Neuron (in vitro differentiated cells): ENCODE results near the gene LRG1.
"Not testable (repeated sequence)": the region's sequence is repeated elsewhere in the genome, so short reads cannot be mapped to it uniquely, and the experiment has no call there.

Experiments
- H2AFZ ChIP-seq: one replicate; pipeline ENCODE4 v1.6.1; 2013; ENCODE audit warnings: low read depth, mild to moderate bottlenecking, inconsistent platforms, low read length, moderate library complexity
- H3K27me3 ChIP-seq: one replicate; pipeline ENCODE4 v1.6.1; 2013; ENCODE audit warnings: low read length; ENCODE audit not compliant: insufficient read depth
- H3K36me3 ChIP-seq: one replicate; pipeline ENCODE4 v1.6.1; 2013; ENCODE audit warnings: low read length; ENCODE audit not compliant: insufficient read depth
- H3K4me1 ChIP-seq: one replicate; pipeline ENCODE4 v1.6.1; 2013; ENCODE audit warnings: low read length; ENCODE audit not compliant: insufficient read depth
- H3K4me3 ChIP-seq: 2 replicates; pipeline ENCODE4 v1.5.1; 2013; ENCODE audit warnings: mild to moderate bottlenecking, low read length, moderate library complexity
- H3K9me3 ChIP-seq: one replicate; pipeline ENCODE4 v1.6.1; 2013; ENCODE audit warnings: low read length

The LRG1 gene

GRCh38 chr19:4537953-4538600 lies 1.8 kb downstream of the LRG1 start:
- H3K4me1 ChIP-seq = peaks cover 9% of the 10 kb centered on the region
- H3K27me3 ChIP-seq = no peaks in the 10 kb centered on the region
- H3K4me3 ChIP-seq = no peak overlapping the region
- peaks cover 7% of the 10 kb centered on the region for H3K9me3 ChIP-seq
- H2AFZ ChIP-seq = no peak overlapping the region
- no peaks in the 10 kb centered on the region for H3K36me3 ChIP-seq

- no peaks in the 10 kb centered on the region for H3K27me3 ChIP-seq
- H3K9me3 ChIP-seq = peaks cover 7% of the 10 kb centered on the region
- no peak overlapping the region for H2AFZ ChIP-seq
- H3K4me3 ChIP-seq = no peak overlapping the region
- peaks cover 9% of the 10 kb centered on the region for H3K4me1 ChIP-seq
- no peaks in the 10 kb centered on the region for H3K36me3 ChIP-seq
These were observed 3.0 kb downstream of the LRG1 start for GRCh38 chr19:4536798-4537197.

GRCh38 chr19:4534836-4535658 lies 4.8 kb downstream of the LRG1 start, which contains the start of gene PLIN5:
Gene PLIN5, minus strand, starts transcription at chr19:4535224. Its CDS starts 1,150 bp downstream, at chr19:4534074.
- Histone ChIP-seq H3K27me3 (no peaks in the 10 kb centered on the region), H3K4me1 (peaks cover 9% of the 10 kb centered on the region), H2AFZ (no peak within 1 kb of the TSS), H3K4me3 (peak within 1 kb of the TSS; percentile 33), H3K9me3 (peaks cover 3% of the 10 kb centered on the region), H3K36me3 (no peaks in the 10 kb centered on the region)

- no peaks in the 10 kb centered on the region for H3K36me3 ChIP-seq
- H2AFZ ChIP-seq = no peak overlapping the region
- no peaks in the 10 kb centered on the region for H3K9me3 ChIP-seq
- H3K4me3 ChIP-seq = no peak overlapping the region
- H3K4me1 ChIP-seq = peaks cover 9% of the 10 kb centered on the region
- no peaks in the 10 kb centered on the region for H3K27me3 ChIP-seq
These were observed 5.9 kb downstream of the LRG1 start for GRCh38 chr19:4533835-4534424.

GRCh38 chr19:4533334-4533733 lies 6.5 kb downstream of the LRG1 start:
- Histone ChIP-seq H3K4me3 (no peak overlapping the region), H3K4me1 (peaks cover 9% of the 10 kb centered on the region), H3K9me3 (no peaks in the 10 kb centered on the region), H2AFZ (no peak overlapping the region), H3K27me3 (no peaks in the 10 kb centered on the region), H3K36me3 (no peaks in the 10 kb centered on the region)

- Histone ChIP-seq H3K9me3 (no peaks in the 10 kb centered on the region), H3K4me3 (no peak overlapping the region), H2AFZ (no peak overlapping the region), H3K4me1 (peaks cover 9% of the 10 kb centered on the region), H3K27me3 (no peaks in the 10 kb centered on the region), H3K36me3 (no peaks in the 10 kb centered on the region)
These were observed 8.2 kb downstream of the LRG1 start for GRCh38 chr19:4531562-4532165.

GRCh38 chr19:4529924-4530522 lies 9.8 kb downstream of the LRG1 start:
- Histone ChIP-seq H2AFZ (no peak overlapping the region), H3K36me3 (no peaks in the 10 kb centered on the region), H3K4me1 (peaks cover 3% of the 10 kb centered on the region), H3K9me3 (no peaks in the 10 kb centered on the region), H3K27me3 (no peaks in the 10 kb centered on the region), H3K4me3 (no peak overlapping the region)

- no peak overlapping the region for H3K4me3 ChIP-seq
- no peaks in the 10 kb centered on the region for H3K27me3 ChIP-seq
- H3K36me3 ChIP-seq = no peaks in the 10 kb centered on the region
- no peak overlapping the region for H2AFZ ChIP-seq
- no peaks in the 10 kb centered on the region for H3K4me1 ChIP-seq
- H3K9me3 ChIP-seq = no peaks in the 10 kb centered on the region
These were observed 11.0 kb downstream of the LRG1 start for GRCh38 chr19:4528843-4529242.

GRCh38 chr19:4527377-4527776 lies 12.5 kb downstream of the LRG1 start:
- H2AFZ ChIP-seq, H3K9me3 ChIP-seq, H3K4me1 ChIP-seq, H3K36me3 ChIP-seq, H3K27me3 ChIP-seq, H3K4me3 ChIP-seq: not testable (repeated sequence)

- Histone ChIP-seq H3K4me3 (no peak overlapping the region), H2AFZ (no peak overlapping the region), H3K9me3 (no peaks in the 10 kb centered on the region), H3K36me3 (no peaks in the 10 kb centered on the region), H3K27me3 (no peaks in the 10 kb centered on the region), H3K4me1 (no peaks in the 10 kb centered on the region)
These were observed 14.3 kb downstream of the LRG1 start for GRCh38 chr19:4525563-4526002.

- H3K27me3 ChIP-seq = no peaks in the 10 kb centered on the region
- no peak overlapping the region for H3K4me3 ChIP-seq
- H3K9me3 ChIP-seq = no peaks in the 10 kb centered on the region
- H2AFZ ChIP-seq = no peak overlapping the region
- no peaks in the 10 kb centered on the region for H3K36me3 ChIP-seq
- H3K4me1 ChIP-seq = no peaks in the 10 kb centered on the region
These were observed 14.9 kb downstream of the LRG1 start for GRCh38 chr19:4524808-4525562.

- Histone ChIP-seq H3K4me3 (no peak overlapping the region), H3K27me3 (no peaks in the 10 kb centered on the region), H3K9me3 (no peaks in the 10 kb centered on the region), H2AFZ (no peak overlapping the region), H3K36me3 (no peaks in the 10 kb centered on the region), H3K4me1 (no peaks in the 10 kb centered on the region)
These were observed 16.3 kb downstream of the LRG1 start for GRCh38 chr19:4523306-4524110.
